Stimulated activated CD4-positive, alpha-beta T cell treated with anti-CD3 and anti-CD28 coated beads, Interleukin-1b, Interleukin-23, amount 100 ng/mL, for 48 hours (primary cell): ENCODE results near the gene ZMYND8.

Experiments used
- DNase-seq: peaks from one replicate; pipeline ENCODE4 v3.0.0-alpha.2; 2020

ZMYND8 gene

DNA sequence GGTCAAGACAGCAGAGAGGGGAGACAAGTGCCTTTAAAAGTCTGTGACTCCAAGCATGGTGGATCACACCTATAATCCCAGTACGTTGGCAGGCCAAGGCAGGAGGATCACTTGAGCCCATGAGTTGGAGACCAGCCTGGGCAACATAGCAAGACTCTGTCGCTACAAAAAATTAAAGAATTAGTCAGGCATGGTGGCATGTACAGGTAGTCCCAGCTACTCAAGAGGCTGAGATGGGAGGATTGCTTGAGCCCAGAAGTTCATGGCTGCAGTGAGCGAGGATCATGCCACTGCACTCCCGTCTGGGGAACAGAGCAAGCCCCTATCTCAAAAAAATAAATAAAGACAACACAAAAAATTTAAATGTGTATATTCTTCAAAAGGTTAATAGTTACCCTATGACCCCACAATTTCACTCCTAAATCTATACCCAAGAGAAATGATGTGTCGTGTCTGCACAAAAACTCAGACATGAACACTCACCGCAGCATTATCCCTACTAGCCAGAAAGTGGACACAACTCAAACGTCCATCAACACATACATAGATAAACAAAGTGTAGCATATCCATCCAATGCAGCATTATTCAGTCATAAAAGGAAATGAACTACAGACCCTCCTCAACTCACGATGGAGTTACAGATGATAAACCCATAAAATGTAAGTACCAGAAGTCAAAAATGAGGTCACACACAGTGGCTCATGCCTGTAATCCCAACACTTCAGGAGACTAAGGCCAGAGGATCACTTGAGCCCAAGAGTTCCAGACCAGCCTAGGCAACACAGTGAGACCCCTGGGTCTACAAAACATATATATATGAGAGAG, 23.9 kb downstream of the ZMYND8 start:
- no peak for DNase-seq

DNA sequence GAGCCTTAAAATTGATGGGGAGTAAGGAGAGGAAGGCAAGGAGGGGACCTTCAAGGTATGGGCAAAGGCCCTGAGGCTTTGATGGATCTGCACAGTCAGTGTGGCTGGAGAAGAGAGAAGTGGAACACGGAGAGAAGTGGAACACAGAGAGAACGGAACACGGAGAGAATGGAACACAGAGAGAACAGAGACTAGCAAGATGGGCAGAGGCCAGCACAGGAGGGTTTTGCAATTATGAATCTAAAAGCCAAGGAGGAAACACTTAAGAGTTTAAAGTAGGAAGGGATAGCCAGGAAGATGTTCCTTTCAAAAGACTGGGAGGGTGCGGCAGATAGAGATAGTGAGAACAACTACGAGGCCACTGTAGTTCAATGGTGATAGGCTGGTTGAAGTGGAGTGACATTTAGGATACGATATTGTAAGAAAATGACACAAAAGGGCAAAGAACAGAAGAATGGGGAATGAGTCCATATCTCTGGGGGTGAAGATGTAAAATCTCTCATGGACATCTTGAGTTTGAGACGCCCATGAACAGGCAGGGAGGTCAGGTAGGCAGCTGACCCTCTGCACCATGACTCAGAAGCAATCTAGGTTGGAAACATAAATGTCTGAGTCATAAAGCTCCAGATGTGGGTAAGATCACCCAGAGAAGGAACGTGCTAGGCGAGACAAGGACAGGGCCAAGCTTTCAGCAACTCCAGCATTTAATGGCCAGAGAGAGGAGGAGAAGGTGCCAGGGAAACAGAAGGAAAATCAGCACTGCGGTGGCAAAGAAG, 25.4 kb downstream of the ZMYND8 start:
- no peak for DNase-seq

DNA sequence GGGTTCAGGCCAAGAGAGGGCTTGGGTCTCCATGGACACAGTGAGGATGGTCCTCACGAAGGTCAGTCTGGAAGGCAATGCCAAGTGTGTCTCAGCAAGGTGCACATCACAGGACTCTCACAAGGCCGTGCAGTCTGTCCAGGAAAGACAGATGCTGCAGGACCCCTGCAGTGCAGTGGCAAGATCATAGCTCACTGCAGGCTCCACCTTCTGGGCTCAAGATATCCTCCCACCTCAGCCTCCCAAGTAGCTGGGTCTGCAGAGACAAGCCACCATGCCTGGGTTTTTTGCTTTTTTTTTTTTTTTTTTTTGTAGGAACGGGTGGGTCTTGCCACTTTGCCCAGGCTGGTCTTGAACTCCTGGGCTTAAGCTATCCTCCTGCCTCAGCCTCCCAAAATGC, 26.4 kb downstream of the ZMYND8 start:
- DNase-seq: no peak

DNA sequence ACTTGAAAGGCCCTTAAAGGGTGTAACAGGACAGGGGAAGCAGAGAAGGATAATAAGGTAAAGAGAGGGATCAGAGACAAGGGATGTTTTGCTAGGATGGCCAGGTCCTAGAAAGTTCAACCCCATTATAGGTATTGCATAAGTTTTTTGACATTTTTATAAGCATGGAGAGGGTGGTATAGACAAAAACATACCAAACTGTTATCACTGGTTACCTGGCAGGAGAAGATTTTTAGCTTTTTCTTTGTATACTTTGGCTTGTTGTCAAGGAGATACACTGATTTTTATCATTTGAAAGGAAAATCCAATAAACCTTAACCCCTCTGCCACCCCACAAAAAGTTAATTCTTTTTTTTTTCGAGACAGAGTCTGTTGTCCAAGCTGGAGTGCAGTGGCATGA, 28.4 kb downstream of the ZMYND8 start:
- DNase-seq: no peak

DNA sequence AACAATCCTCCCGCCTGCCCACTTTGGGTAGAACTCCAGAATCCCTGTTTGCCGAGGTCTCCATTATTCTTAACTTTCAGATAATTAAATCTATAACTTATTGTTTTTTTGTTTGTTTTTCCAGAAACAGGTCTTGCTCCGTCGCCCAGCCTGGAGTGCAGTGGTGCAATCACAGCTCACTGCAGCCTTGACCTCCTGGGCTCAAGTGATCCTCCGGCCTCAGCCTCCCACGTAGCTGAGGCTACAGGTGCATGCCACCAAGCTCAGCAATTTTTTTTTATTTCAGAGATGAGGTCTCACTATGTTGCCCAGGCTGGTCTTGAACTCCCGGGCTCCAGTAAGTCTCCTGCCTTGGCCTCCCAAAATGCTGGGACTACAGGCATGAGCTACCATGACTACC, 28.8 kb downstream of the ZMYND8 start:
- no peak for DNase-seq

DNA sequence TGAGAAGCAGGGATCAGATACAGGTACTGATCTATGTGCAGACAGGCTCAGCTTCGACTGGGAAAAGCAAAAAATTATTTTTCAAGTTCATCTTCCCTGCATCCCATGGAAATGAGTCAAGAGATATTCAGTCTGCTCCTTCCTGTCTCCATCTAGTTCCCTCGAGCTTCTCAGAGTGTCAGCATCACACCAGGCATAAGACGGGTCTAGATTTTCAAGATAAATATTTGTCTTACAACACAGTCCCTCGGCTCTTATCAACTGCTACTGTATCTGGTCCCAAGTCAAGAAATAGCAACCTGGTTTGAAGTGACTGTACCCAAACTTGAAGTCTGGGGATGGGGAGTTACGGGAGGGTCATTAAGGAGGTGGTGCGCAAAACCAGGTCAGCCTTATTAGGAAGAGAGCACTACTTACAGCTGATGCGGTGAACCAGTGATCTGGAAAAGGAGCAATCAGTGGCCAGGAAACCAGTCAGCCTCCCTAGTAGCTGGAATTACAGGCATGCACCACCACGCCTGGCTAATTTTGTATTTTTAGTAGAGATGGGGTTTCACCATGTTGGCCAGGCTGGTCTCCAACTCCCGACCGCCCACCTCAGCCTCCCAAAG, 29.7 kb downstream of the ZMYND8 start:
- no peak for DNase-seq

DNA sequence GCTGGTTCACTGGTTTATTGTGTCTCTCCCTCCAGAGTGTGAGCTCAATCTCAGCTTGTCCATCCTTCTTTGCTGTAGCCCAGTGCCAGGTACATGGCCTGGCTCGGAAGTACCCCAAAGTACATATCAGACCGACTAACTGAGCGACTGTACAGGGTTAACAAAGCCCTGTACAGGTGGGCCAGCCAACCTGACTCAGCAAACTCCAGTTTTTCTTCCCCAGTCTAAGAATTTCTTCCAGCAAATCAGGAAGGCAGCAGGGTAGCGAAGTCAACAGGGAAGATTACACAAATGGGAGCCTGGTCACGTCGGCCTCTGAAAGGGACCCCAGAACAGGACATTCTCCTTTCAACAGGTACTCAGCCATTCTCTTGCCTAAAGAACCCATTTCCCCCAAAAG, 31.3 kb downstream of the ZMYND8 start:
- no peak for DNase-seq

DNA sequence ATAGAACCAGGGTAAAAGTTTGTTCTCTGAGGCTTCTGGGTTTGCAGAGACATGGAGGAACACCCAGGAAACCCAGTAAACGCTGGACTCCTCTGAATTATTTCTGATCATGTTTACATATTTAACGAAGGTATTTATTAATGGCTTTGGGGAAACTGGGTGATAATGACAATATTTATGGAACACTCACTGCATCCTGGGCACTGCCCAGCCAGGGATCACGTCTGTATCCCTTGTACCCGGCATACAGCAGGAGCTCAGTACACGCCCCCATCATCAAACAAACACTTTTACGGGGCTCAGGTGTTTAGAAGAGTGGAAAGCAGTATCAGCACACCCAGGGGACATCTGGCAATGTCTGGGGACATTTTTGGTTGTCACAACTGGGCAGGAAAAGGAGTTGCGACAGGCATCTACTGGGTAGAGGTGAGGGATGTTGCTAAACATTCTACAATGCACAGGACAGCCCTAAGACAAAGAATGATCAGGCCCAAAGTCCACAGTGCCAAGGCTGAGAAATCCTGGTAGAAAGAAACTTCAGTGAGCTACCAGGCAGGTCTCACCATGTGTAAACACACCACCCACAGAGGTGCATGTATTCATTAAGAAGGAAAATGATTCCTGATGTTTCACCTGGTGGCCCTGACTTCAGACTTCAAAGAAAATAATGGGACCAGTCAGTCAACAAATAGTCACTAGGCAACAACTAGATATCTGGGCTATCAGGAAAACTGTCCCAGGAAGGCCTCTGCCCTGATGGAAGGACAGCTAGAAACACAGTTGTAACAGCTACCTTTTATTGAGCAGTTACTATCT, 35.3 kb downstream of the ZMYND8 start:
- DNase-seq: no peak

DNA sequence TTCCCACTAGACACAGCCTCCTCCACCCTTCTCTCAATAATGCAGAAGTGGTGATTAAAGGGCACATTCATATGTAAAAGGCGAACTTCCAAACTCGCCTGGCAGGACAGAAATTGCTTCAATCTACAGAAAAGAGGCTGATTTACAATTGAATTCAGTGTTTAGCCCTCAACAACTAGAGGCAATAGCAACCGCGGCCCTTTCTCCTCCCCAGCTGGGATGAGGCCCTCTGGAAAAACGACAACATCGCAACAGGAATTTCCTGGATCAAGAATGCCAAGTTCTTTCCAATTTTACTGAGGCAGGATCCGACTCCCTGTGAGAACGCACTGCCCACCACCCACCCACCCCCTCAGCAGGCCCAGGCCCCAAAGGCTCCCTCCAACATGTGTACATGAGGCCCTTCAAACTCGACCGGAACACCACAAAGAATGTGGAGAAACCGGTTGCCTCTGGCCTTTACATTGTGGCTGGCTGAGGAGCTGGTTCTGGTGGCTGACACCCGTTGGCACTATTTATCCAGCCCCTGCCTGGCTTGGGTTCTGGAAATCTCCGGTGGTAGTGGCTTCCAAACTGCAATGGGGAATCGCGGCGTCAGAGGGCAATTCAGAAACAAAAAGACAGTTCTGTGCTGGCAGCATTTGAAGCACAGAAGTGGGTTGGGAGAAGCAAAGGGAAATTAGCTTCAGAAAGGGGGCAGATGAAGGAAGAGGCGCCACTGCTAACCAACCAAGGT, 36.8 kb downstream of the ZMYND8 start:
- DNase-seq: no peak

DNA sequence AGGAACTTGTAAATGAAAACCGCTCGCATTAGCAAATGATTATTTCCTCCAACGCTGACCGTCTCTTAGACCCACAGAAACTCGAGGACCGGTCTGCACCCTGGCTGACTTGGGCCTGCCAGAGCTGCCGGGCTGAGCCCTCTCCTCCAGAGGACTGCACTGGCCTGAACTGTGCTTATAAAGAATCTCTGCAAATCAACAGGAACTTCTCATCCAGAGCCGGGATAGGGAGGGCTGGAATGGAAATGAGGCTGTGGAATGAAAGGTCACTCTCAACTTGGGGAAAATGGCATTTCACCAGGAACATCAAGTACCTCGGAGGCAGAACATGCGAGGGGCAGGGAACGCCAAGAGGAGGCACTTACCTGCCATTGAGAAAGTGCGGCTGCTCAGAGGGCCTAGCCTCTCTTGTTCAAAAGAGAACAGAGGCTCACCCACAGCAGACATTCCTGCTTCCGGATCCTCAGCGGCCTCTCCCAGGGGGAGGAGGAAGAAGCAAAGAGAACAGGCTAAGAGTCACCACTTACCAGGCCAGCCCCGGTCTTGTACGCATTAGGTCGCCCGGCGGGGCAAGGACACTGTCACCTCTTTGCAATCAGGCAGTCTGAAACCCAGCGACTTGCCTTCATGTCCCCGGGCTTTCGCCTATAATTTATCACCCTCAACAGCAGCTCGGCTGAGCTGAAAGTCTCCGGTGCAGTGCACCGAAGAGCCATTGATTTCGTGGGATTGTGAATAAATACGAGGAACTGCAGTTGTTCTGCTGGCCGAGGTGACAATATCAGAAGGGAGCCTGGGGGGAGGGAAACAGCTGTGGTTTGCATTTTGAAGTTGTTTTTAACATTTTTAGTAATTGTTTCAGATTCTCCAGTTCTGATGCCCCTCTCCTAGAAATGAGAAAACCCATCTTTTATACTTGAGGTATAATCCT, 37.6 kb downstream of the ZMYND8 start:
- peak; percentile 4 for DNase-seq

DNA sequence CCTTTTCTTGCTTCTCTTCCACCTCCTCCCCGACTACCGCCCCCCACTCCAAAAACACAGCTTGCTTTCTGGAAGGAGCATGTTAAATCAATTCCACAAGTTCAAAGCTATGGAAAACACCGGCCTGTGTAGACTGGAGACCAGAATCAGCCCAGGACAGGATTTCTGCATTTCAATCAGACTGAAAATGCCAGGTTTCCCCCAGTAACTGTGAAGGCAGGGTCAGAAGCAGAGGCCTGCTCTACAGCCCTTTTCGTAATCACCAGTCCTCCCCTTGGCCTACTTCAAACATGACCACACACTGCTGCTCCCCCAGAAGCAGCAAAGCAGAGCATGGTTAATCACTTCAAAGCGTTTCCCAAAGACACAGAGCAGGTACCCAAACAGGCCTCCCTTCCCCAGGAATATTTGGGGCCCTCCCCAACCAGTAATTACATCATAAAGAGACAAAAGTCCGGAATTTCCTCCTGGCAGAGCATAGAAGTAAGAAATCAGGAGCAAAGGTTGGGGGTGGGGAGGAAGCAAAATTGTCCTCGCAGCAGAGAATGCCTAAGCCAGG, 38.4 kb downstream of the ZMYND8 start:
- no peak for DNase-seq

DNA sequence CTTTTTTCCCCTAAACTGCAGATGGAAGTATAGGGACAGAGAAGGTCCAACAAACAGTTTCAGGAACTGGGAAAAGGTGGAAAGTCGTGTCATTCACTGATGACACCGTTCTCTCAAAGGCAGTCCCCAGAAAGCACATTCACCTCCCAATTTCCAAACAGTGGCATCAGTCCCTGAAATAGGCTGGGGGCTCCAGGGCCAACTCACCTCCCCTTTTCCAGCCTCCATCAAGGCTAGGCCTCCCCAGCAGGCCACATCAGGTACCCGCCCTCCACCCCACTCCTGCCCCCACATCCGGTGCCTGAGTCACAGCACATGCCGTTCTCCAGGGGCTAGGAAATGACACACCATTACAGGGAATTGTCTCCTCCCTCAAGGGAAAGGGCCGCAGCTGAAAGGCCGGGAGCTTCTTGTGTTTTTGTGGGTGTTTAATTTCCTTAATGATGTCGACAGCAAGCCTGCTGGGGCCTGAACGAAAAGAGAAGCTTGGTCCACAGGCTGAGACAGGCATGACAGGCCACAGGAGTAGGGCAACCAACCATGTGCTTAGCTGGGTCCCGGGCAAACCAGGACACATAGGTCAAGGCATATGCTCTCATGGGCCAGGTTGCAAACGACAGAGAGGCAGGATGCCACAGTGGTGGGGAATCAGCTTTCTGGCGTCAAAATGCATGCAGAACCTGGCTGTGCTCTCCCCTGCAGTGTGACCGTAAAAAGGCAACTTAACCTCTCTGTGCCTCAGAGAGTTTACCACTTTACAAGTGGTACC, 39.2 kb downstream of the ZMYND8 start:
- peak; percentile 69 for DNase-seq

DNA sequence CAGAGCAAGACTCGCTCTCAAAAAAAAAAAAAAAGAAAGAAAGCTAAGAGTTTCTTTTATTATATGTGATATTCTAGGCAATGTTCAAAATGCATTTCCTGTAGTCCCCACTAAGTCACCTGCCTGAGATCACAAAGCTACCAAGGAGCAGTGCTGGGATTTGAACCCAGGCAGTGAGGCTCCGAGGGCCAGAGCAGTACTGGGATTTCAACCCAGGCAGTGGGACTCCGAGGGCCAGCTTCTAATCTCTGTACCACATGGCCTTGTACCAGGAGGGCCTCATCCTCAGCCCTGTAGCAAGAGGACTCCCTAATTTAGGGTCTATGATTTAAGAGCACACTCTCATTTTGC, 39.7 kb downstream of the ZMYND8 start:
- DNase-seq: no peak

DNA sequence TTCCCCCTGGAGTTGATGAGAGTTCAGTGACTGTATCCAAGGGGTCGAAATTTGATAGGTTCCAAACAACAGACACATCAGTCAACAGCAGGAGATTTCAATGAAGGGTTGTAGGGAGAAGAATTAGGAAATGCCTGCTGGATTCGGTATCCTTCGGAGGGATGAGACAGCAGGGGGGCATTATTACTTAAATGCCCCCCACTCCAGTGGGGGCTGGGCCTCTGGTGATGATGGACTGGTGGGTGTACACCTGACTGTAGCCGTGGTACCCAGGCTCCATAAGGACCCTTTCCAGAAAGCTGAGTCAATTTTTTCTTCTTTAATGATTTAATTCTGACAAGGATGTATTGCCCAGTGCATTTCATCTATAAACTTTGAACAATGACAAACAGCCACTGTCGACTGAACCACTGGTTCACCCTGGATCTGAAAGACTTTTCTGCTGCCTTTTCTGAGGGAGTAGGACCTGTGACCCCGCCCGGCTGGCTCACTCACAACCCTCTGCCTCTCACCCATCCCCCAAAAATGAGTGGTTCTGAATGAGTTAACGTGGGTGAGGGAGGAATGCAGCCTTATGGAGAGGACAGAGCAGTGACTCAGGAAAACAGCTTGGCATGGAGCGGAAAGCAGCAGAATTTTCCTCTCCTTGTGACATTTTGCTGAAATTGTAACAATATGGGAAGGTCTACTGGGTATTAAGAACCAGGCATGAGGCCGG, 41.0 kb downstream of the ZMYND8 start:
- no peak for DNase-seq

DNA sequence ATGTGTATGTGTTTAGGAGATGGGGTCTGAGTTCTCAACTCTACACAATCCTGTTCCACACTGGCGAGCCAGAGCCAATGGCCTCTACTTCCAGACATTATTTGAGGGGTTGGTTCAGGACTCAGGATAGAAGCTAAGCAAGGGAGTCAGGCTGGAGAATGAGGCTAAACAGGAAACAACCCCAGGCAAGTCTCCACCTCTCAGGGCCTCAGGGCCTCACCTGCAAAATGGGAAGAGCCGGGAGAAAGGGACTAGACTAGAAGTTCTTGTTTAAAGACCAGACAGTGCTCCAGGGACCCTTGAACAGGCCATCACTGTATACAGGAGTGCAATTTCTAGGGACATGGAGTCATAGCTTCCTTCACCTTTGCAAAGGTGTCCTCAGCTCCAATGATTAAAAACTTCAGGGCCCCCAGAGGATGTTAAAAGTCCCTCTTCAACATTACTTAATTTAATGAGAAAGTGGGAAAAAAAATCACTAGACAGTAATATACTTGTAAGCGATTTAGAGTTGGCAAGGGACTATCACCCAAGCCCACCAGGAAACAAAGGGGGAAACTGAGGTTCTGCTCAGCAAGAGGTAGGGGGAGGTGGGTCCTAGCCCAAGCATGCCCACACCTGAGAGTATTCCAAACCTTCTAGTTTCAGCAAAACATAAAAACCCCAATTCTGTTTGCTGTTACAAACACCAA, 41.7 kb downstream of the ZMYND8 start:
- DNase-seq: no peak

DNA sequence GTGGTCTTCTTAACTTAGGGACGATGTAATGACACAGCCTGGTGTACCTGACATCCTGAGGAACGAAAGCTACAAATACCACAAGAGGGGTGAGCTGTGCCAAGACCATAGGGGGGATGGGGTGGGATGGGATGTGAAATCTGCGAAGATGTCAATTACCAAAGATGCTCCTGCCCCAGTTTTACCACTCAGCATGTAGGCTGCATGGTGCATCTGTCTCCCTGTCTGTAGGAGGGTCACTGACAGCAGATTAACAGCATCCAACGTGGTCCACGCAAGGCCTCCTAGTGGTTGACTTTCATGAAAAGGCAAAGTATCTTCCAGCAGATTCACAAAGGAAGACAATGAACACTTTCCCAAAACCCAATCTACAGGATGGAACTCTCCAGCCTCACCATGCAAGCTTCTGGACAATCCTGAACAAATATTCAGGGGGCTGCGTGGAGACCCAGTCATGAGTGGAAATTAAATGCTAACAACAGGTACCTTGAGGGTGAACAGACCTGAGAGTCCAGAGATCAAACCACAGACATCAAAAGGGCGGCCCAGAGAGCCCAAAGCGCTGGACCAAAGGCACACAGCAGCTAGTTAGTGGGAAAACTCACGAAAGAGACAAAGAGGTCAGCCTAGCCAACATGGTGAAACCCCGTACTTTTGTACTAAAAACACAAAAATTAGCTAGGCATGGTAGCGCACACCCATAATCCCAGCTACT, 44.4 kb downstream of the ZMYND8 start:
- no peak for DNase-seq

DNA sequence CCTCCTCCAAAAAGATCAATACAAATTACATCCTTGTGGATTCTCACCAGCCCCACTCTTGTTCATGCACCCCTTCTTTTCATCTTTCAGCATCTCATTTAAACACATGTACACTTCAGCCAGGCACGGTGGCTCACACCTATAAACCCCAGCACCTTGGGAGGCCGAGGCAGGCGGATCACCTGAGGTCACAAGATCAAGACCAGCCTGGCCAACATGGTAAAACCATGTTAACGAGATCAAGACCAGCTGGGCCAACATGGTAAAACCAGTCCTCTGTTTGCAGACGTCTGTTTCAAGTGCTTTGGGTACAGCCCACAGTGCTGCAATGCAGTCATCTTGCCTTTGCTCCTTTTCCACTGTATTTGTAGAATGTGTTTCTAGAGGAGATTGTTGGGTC, 45.3 kb downstream of the ZMYND8 start:
- DNase-seq: no peak

DNA sequence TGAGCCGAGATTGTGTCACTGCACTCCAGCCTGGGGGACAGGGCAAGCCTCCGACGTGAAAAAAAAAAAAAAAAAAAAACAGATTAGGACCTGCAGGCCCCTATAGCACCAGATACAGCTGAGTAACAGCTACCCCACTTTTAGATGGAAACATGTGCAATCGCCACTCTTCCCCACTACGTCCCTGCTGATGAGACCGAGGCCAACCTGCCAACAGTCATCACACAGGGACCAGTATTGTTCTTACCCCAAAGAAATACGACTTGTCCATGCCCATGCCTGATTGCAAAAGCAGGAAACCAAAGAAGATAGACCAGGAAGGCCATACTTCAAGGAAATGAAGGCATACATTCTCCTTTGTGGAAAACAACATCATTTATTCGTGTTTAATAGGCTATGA, 45.8 kb downstream of the ZMYND8 start:
- DNase-seq: no peak
